GM12878 (cell line): ENCODE data around the gene SFXN2. TPM values are rescaled to one million over a fixed set of nuclear protein-coding genes. Genes with fewer than 3 reads are reported as not detected.

Experiments used
- ATAC-seq: fragments of 200-7000 bp; cut with Tn5 transposase; 3 replicates; pipeline ENCODE4 v1.9.1; 2020; ENCODE audit warnings: mild to moderate bottlenecking, moderate library complexity
- BruUV-seq: library from RNA; stranded (reverse); fragments of 400-500 nt; replicated peaks from 2 replicates; lab custom pipeline; 2021; lab: Mats Ljungman, UMichigan
- CTCF ChIA-PET: fragments of 300-600 bp; sonication (Branson Sonifier 250); formaldehyde crosslinking; extraction: SDS; loops from one replicate; lab custom pipeline; 2021; ENCODE audit warnings: inconsistent platforms; lab: Yijun Ruan, JAX
- POLR2A ChIA-PET: fragments of 350-600 bp; formaldehyde crosslinking; extraction: SDS; loops from one replicate; lab custom pipeline; 2021; ENCODE audit warnings: inconsistent platforms; lab: Charles Lee
- RAD21 ChIA-PET: fragments of 300-600 bp; sonication (Branson Sonifier 250); formaldehyde crosslinking; loops from one replicate; lab custom pipeline; 2023; ENCODE audit warnings: antibody characterized with exemption; ENCODE audit not compliant: unreplicated experiment; lab: Charles Lee
- SMC1A ChIA-PET: fragments of 300-600 bp; sonication (Branson Sonifier 250); formaldehyde crosslinking; loops from one replicate; lab custom pipeline; 2023; ENCODE audit not compliant: unreplicated experiment, uncharacterized antibody; lab: Charles Lee
- DNase-seq: peaks from one replicate; pipeline ENCODE4 v3.0.0-alpha.2; 2011; ENCODE audit warnings: low read depth, low spot score
- FAIRE-seq: peaks from 3 replicates; lab custom pipeline; 2011; peaks lifted over from hg19 to GRCh38; lab: Jason Lieb, UNC
- H2AFZ ChIP-seq: 2 replicates; pipeline ENCODE4 v1.6.0; 2011; ENCODE audit warnings: low read depth, low read length, control low read depth; ENCODE audit not compliant: control insufficient read depth
- H3K27ac ChIP-seq: 2 replicates; pipeline ENCODE4 v1.5.1; 2011; ENCODE audit warnings: control low read depth; ENCODE audit not compliant: control insufficient read depth, insufficient read depth
- H3K27me3 ChIP-seq, 2 experiments: replicated peaks in 1 of 2; 2 replicates each; pipeline versions ENCODE4 v1.6.0 to v1.6.1; 2011; ENCODE audit warnings: low read length in 1 of 2; ENCODE audit not compliant: control insufficient read depth in 2 of 2, insufficient read depth in 2 of 2
- H3K36me3 ChIP-seq, 2 experiments: 2 replicates each; pipeline ENCODE4 v1.5.1; 2011; ENCODE audit warnings: low read length in 1 of 2; ENCODE audit not compliant: control insufficient read depth in 2 of 2, insufficient read depth in 2 of 2
- H3K4me1 ChIP-seq: 2 replicates; pipeline ENCODE4 v1.6.1; 2011; ENCODE audit warnings: mild to moderate bottlenecking, low read length, moderate library complexity, mixed read lengths; ENCODE audit not compliant: control insufficient read depth, insufficient read depth
- H3K4me2 ChIP-seq: 2 replicates; pipeline ENCODE4 v1.6.0; 2011; ENCODE audit warnings: control low read depth; ENCODE audit not compliant: control insufficient read depth, insufficient read depth
- H3K4me3 ChIP-seq: fragments of 200-600 bp; sonication (generic); 2 replicates; pipeline ENCODE4 v1.5.1; 2016
- H3K79me2 ChIP-seq: 2 replicates; pipeline ENCODE4 v1.6.0; 2011; ENCODE audit warnings: low read length; ENCODE audit not compliant: control insufficient read depth, insufficient read depth
- H3K9ac ChIP-seq: 2 replicates; pipeline ENCODE4 v1.8.0; 2011; ENCODE audit warnings: low read length, control low read depth, mixed read lengths; ENCODE audit not compliant: control insufficient read depth, insufficient read depth
- H3K9me3 ChIP-seq: replicated peaks from 3 replicates; pipeline ENCODE4 v1.5.1; 2011; ENCODE audit warnings: mild to moderate bottlenecking, low read length; ENCODE audit not compliant: control insufficient read depth, insufficient read depth
- H4K20me1 ChIP-seq: 2 replicates; pipeline ENCODE4 v1.6.0; 2011; ENCODE audit not compliant: control insufficient read depth, insufficient read depth
- ASH2L ChIP-seq: fragments of 300-600, 200-600 bp; sonication (generic); IDR thresholded peaks from 2 replicates; pipeline ENCODE4 v1.6.1; 2017; ENCODE audit warnings: low read depth, mild to moderate bottlenecking, borderline replicate concordance
- CBX3 ChIP-seq: fragments of 200-600 bp; sonication (generic); IDR thresholded peaks from 2 replicates; pipeline ENCODE4 v1.6.1; 2016; ENCODE audit warnings: low read depth, borderline replicate concordance
- CHD4 ChIP-seq: fragments of 200-600 bp; sonication (generic); IDR thresholded peaks from 2 replicates; pipeline ENCODE4 v1.6.1; 2016; ENCODE audit warnings: mild to moderate bottlenecking
- CREB1 ChIP-seq: IDR thresholded peaks from 2 replicates; pipeline ENCODE4 v1.6.1; 2012; ENCODE audit warnings: low read depth, mild to moderate bottlenecking, inconsistent platforms
- IKZF2 ChIP-seq, 2 experiments: fragments of 450-650 bp; IDR thresholded peaks; 2 replicates each; pipeline ENCODE4 v1.6.1; 2017; ENCODE audit warnings: mild to moderate bottlenecking in 2 of 2, moderate library complexity in 2 of 2
- MAX ChIP-seq: IDR thresholded peaks from 2 replicates; pipeline ENCODE4 v1.6.1; 2012; ENCODE audit warnings: low read depth, low read length, improper control_type of control experiment
- NBN ChIP-seq: fragments of 450-650 bp; IDR thresholded peaks from 2 replicates; pipeline ENCODE4 v1.6.1; 2016
- SMAD1 ChIP-seq: fragments of 450-650 bp; IDR thresholded peaks from 2 replicates; pipeline ENCODE4 v1.6.1; 2018; ENCODE audit warnings: mild to moderate bottlenecking, low read depth; ENCODE audit not compliant: partially characterized antibody
- SUPT20H ChIP-seq: IDR thresholded peaks from 2 replicates; pipeline ENCODE4 v1.6.1; 2011; ENCODE audit warnings: low read depth, mild to moderate bottlenecking, low read length, moderate library complexity, borderline replicate concordance; ENCODE audit not compliant: control insufficient read depth
- ZBTB11 ChIP-seq: fragments of 450-650 bp; formaldehyde crosslinking; IDR thresholded peaks from 2 replicates; pipeline ENCODE4 v1.5.0; 2022; ENCODE audit warnings: mild to moderate bottlenecking, missing genetic modification characterization
- ZNF207 ChIP-seq: fragments of 450-650 bp; IDR thresholded peaks from 2 replicates; pipeline ENCODE4 v1.6.1; 2014; ENCODE audit warnings: antibody characterized with exemption, mild to moderate bottlenecking, borderline replicate concordance
- WGBS: methylation state at CpG from one replicate; pipeline ENCODE4 v1.1.6; 2016; ENCODE audit warnings: low lambda C conversion rate; ENCODE audit not compliant: insufficient replicate concordance, insufficient coverage; ENCODE audit errors: missing lambda C conversion rate; 5-methylcytosine and 5-hydroxymethylcytosine counted together
- in situ Hi-C: fragments of 300-500 bp; cut with MboI; formaldehyde crosslinking; loops from 9 replicates; pipeline ENCODE4 v1.14.3; 2018; ENCODE audit warnings: mixed read lengths
- intact Hi-C: fragments of 100-400 bp; cut with micrococcal nuclease; formaldehyde crosslinking; loops from one replicate; pipeline ENCODE4 v1.14.2; 2022; ENCODE audit not compliant: unreplicated experiment
- polyA plus RNA-seq, 11 experiments: library from polyadenylated mRNA; depleted of rRNA in 4 of 11; unstranded in 6 of 11; stranded (reverse) in 5 of 11; fragments of >200 nt; fragmentation: Nextera tagmentation in 4 of 11; fragmentation: Illumina TruSeq in 1 of 11; extraction: Ambion mirVana in 4 of 11; extraction: Trizol in 1 of 11; gene quantifications; 1 replicate in 1 of 11; 2 replicates in 10 of 11; pipeline versions ENCODE4 v1.2.1 to v1.2.3, GENCODE V29; 2011 to 2016; ENCODE audit warnings: inconsistent platforms in 2 of 11, missing spikeins in 2 of 11, low read depth in 1 of 11
- total RNA-seq, 4 experiments: library from RNA; depleted of rRNA in 3 of 4; stranded (reverse); fragments of >200 nt in 3 of 4; fragmentation: Illumina TruSeq in 1 of 4; extraction: Trizol in 1 of 4; gene quantifications; 2 replicates each; pipeline versions ENCODE4 v1.2.1 to v1.2.3, GENCODE V29; 2013 to 2021
- TF ChIP-seq, protein P1 (sequence below): IDR thresholded peaks from 2 replicates; pipeline ENCODE4 v1.6.1; 2012; ENCODE audit warnings: low read depth, low read length, improper control_type of control experiment

SFXN2 gene
- total and polyA plus RNA-seq, 10 of the 15 experiments (the other 5 are each of a cell fraction or from before 2014, with no cell fraction given), result 8.8 to 22.5 (median 18.5) TPM

- no peaks in the 10 kb centered on the region for H3K9me3 ChIP-seq
- intact Hi-C loops (no loop called here), in situ Hi-C loops (no loop called here)
- SMC1A ChIA-PET, result interaction anchor here (0.6 kb wide), 1 partner anchor 18 kb away, joined by 7 read pairs; no protein-coding TSS in a partner anchor
- BruUV-seq, result no TSS peak
- H3K27ac ChIP-seq, result no peak overlapping the region
- FAIRE-seq (no peak), DNase-seq (no peak), ATAC-seq (no peak)
- H3K79me2 ChIP-seq, result no peaks in the 10 kb centered on the region
- H3K4me1 ChIP-seq, result peaks cover 4% of the 10 kb centered on the region; the same call in 1 of the 2 replicates
- H4K20me1 ChIP-seq, result no peaks in the 10 kb centered on the region
- H3K27me3 ChIP-seq, result no peaks in the 10 kb centered on the region
- H3K9ac ChIP-seq, result no peak overlapping the region
- no peak overlapping the region for H2AFZ ChIP-seq
- H3K4me2 ChIP-seq, result no peak overlapping the region
- POLR2A ChIA-PET, result no interaction called here
- peaks cover 2 to 4% of the 10 kb centered on the region in 2 experiments; a peak in 3 of 4 replicates for H3K36me3 ChIP-seq
- WGBS, result 100% methylated on average over 5 of the region's 5 CpGs
- CTCF ChIA-PET, result no interaction called here
- TF ChIP-seq SUPT20H, result no peak
- no peak for TF ChIP-seq ZNF207
- RAD21 ChIA-PET, result no interaction called here
- H3K4me3 ChIP-seq, result no peak overlapping the region
Measured at GRCh38 chr10:102681696-102682095, 32.7 kb upstream of the SFXN2 start.

DNA sequence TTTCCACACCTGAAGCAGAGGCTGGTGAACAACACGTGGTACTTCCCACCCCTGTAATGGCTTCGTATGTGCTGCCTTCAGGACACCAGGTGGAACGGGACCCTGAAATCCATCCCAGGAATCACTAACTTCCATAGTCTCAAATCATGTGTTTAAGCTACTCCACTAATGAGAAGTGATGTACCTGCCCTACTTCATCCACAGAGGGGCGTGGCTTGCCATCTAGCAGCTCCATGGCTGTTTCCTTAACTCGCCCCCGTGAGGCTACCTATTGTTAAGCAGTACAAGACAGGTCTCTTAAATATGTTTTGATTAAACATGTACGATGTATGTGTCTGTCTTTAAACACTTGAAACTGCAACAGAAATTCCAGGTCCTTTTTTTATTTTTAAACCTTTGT lies 32.0 kb upstream of the SFXN2 start:
- SMC1A ChIA-PET, result interaction anchor here (0.9 kb wide), 1 partner anchor 19 kb away, joined by 3 read pairs; no protein-coding TSS in a partner anchor
- no peak overlapping the region for H3K9ac ChIP-seq
- 82% methylated on average over 7 of the region's 7 CpGs for WGBS
- no peaks in the 10 kb centered on the region for H3K27me3 ChIP-seq
- H3K27ac ChIP-seq, result no peak overlapping the region
- CTCF ChIA-PET, result interaction anchor here (1.1 kb wide), 1 partner anchor 12 kb away, joined by 4 read pairs; no protein-coding TSS in a partner anchor
- DNase-seq, result no peak
- H4K20me1 ChIP-seq, result no peaks in the 10 kb centered on the region
- no peak for FAIRE-seq
- H3K9me3 ChIP-seq, result no peaks in the 10 kb centered on the region
- no TSS peak for BruUV-seq
- H3K4me1 ChIP-seq, result 0 out of 2 replicates have a peak, but pooled peaks cover 3% of the 10 kb centered on the region
- no peaks in the 10 kb centered on the region for H3K79me2 ChIP-seq
- no peak overlapping the region for H2AFZ ChIP-seq
- ATAC-seq, result no peak
- in situ Hi-C loops, result no loop called here
- no peak overlapping the region for H3K4me2 ChIP-seq
- POLR2A ChIA-PET, result interaction anchor here (0.6 kb wide), 1 partner anchor 120 kb away, joined by 3 read pairs; no protein-coding TSS in a partner anchor
- intact Hi-C loops, result no loop called here
- RAD21 ChIA-PET, result no interaction called here
- no peak overlapping the region for H3K4me3 ChIP-seq
- H3K36me3 ChIP-seq, result peaks cover 2 to 4% of the 10 kb centered on the region in 2 experiments; a peak in 3 of 4 replicates
- TF ChIP-seq MAX (no peak), CREB1 (no peak), ZBTB11 (no peak), IKZF2 (IDR thresholded peaks at IDR 0.05) (no peak), CHD4 (no peak), SMAD1 (no peak), ASH2L (no peak), CBX3 (no peak), NBN (no peak)
- TF ChIP-seq, protein P1, sequence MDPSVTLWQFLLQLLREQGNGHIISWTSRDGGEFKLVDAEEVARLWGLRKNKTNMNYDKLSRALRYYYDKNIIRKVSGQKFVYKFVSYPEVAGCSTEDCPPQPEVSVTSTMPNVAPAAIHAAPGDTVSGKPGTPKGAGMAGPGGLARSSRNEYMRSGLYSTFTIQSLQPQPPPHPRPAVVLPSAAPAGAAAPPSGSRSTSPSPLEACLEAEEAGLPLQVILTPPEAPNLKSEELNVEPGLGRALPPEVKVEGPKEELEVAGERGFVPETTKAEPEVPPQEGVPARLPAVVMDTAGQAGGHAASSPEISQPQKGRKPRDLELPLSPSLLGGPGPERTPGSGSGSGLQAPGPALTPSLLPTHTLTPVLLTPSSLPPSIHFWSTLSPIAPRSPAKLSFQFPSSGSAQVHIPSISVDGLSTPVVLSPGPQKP, result no peak
